Measurements from ENCODE around the gene SULF2. TPM values are rescaled to one million over a fixed set of nuclear protein-coding genes. Genes with fewer than 3 reads are reported as not detected.

Gene SULF2
- total and polyA plus RNA-seq, 9 of the 15 experiments (the other 6 are each of a cell fraction or from before 2014, with no cell fraction given) = 0.33 TPM; not detected in 8

- H4K20me1 ChIP-seq (replicated peaks; ENCODE audit: control insufficient read depth, insufficient read depth, low read length) = peaks cover 9% of the 10 kb centered on the region; the same call in 1 of the 2 replicates
- H3K36me3 ChIP-seq (ENCODE audit: control insufficient read depth, insufficient read depth, low read length) = no peaks in the 10 kb centered on the region
- no peaks in the 10 kb centered on the region for H3K9me3 ChIP-seq (replicated peaks; ENCODE audit: control insufficient read depth, insufficient read depth, low read depth, low read length)
- H3K27me3 ChIP-seq (ENCODE audit: control insufficient read depth in 2 of 2, insufficient read depth in 2 of 2, low read length in 2 of 2) = peaks cover 14 to 43% of the 10 kb centered on the region in 2 experiments; a peak in 4 of 5 replicates
- POLR2A ChIA-PET = no interaction called here
- ATAC-seq = peak; percentile 99
- no TSS peak for BruUV-seq (replicated peaks)
- CTCF ChIA-PET (ENCODE audit: low intra/inter-chr PET ratio) = no interaction called here
- WGBS (ENCODE audit: insufficient coverage, low coverage, missing lambda C conversion rate) = 3% methylated on average over 8 of the region's 8 CpGs
- in situ Hi-C loops (cut with MboI) (no loop called here), intact Hi-C loops (cut with micrococcal nuclease) (no loop called here)
- FAIRE-seq = peak; percentile 80
- peaks cover 0 to 4% of the 10 kb centered on the region in 2 experiments; a peak in 1 of 5 replicates for H3K4me1 ChIP-seq (replicated peaks in 1 of 2; ENCODE audit: control insufficient read depth in 2 of 2, insufficient read depth in 2 of 2, low read length in 2 of 2)
- no peak overlapping the region; the same call in 1 of the 2 replicates for H3K4me2 ChIP-seq (ENCODE audit: insufficient read depth, low read length)
- no peak overlapping the region for H3K27ac ChIP-seq (ENCODE audit: extremely low read depth, low read depth, low read length)
- no peak overlapping the region for H3K9ac ChIP-seq (ENCODE audit: insufficient read depth in 1 of 2, low read depth in 2 of 2, low read length in 2 of 2)
- H3K4me3 ChIP-seq = no peak overlapping the region
- DNase-seq (ENCODE audit: extremely low read depth in 1 of 4, low spot score in 3 of 4) = peak; percentile 38 to 84 (median 82)
- H3K9me1 ChIP-seq (ENCODE audit: control insufficient read depth, insufficient read depth, low read length) = no peaks in the 10 kb centered on the region
- H3K79me2 ChIP-seq (ENCODE audit: control insufficient read depth, insufficient read depth, low read length) = no peaks in the 10 kb centered on the region
- no peak overlapping the region for H2AFZ ChIP-seq (ENCODE audit: low read depth, low read length)
- peak in 1 of 3 experiments; percentile 50; a peak in 1 of 6 replicates for TF ChIP-seq ZBTB11 (CRISPR knock-in tag; IDR thresholded peaks at IDR 0.05)
- TF ChIP-seq, protein P1, sequence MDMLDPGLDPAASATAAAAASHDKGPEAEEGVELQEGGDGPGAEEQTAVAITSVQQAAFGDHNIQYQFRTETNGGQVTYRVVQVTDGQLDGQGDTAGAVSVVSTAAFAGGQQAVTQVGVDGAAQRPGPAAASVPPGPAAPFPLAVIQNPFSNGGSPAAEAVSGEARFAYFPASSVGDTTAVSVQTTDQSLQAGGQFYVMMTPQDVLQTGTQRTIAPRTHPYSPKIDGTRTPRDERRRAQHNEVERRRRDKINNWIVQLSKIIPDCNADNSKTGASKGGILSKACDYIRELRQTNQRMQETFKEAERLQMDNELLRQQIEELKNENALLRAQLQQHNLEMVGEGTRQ (CRISPR knock-in tag; IDR thresholded peaks at IDR 0.05) = peak; percentile 91
- no peak for TF ChIP-seq ARID2 (IDR thresholded peaks at IDR 0.05)
- TF ChIP-seq, protein P2, sequence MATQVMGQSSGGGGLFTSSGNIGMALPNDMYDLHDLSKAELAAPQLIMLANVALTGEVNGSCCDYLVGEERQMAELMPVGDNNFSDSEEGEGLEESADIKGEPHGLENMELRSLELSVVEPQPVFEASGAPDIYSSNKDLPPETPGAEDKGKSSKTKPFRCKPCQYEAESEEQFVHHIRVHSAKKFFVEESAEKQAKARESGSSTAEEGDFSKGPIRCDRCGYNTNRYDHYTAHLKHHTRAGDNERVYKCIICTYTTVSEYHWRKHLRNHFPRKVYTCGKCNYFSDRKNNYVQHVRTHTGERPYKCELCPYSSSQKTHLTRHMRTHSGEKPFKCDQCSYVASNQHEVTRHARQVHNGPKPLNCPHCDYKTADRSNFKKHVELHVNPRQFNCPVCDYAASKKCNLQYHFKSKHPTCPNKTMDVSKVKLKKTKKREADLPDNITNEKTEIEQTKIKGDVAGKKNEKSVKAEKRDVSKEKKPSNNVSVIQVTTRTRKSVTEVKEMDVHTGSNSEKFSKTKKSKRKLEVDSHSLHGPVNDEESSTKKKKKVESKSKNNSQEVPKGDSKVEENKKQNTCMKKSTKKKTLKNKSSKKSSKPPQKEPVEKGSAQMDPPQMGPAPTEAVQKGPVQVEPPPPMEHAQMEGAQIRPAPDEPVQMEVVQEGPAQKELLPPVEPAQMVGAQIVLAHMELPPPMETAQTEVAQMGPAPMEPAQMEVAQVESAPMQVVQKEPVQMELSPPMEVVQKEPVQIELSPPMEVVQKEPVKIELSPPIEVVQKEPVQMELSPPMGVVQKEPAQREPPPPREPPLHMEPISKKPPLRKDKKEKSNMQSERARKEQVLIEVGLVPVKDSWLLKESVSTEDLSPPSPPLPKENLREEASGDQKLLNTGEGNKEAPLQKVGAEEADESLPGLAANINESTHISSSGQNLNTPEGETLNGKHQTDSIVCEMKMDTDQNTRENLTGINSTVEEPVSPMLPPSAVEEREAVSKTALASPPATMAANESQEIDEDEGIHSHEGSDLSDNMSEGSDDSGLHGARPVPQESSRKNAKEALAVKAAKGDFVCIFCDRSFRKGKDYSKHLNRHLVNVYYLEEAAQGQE (IDR thresholded peaks at IDR 0.05; ENCODE audit: borderline replicate concordance) = peak; percentile 26; the same call in 1 of the 2 replicates
- TF ChIP-seq, protein P2 (CRISPR knock-in tag; IDR thresholded peaks at IDR 0.05; ENCODE audit: low read depth) = no peak
- no peak for TF ChIP-seq PRPF4 (IDR thresholded peaks at IDR 0.05; ENCODE audit: insufficient read depth, low read depth, low read length, poor library complexity, severe bottlenecking)
- no peak for TF ChIP-seq GABPB2 (CRISPR knock-in tag; conservative IDR thresholded peaks at IDR 0.05)
- TF ChIP-seq RAD51 (IDR thresholded peaks at IDR 0.05; ENCODE audit: borderline replicate concordance, low read depth) = peak; percentile 83
Observed at GRCh38 chr20:47764154-47764733, 21.0 kb downstream of the SULF2 start.
